Stomach (tissue), 9 donors: ENCODE data around the gene LIG3. TPM values are rescaled to one million over a fixed set of nuclear protein-coding genes. Genes with fewer than 3 reads are reported as not detected.
A peak's percentile ranks its signal among the peaks of the same experiment; 100 is the strongest.

Experiments
- DNase-seq, 2 donors: peaks; one replicate each; pipeline versions ENCODE4 v3.0.0 to v3.0.0-alpha.2; 2013 to 2019
- H3K27ac ChIP-seq, 5 donors: fragments of 200-600 bp in 4 of 5; sonication (generic) in 4 of 5; one replicate each; pipeline ENCODE4 v1.5.1; 2013 to 2019; ENCODE audit warnings: mild to moderate bottlenecking in 1 of 5, moderate library complexity in 1 of 5
- H3K27me3 ChIP-seq, 3 donors: fragments of 200-600 bp; sonication (generic); one replicate each; pipeline ENCODE4 v1.5.1; 2017 to 2019; ENCODE audit warnings: mixed run types in 1 of 3
- H3K36me3 ChIP-seq, 4 donors: fragments of 200-600 bp; sonication (generic); 1 replicate in 3 of 4; 2 replicates in 1 of 4; pipeline ENCODE4 v1.5.1; 2016 to 2019
- H3K4me1 ChIP-seq, 4 donors: fragments of 200-600 bp; sonication (generic); one replicate each; pipeline ENCODE4 v1.5.1; 2016 to 2019
- H3K4me3 ChIP-seq, 4 donors: fragments of 200-600 bp; sonication (generic) in 3 of 4; one replicate each; pipeline ENCODE4 v1.5.1; 2016 to 2019; ENCODE audit warnings: mild to moderate bottlenecking in 1 of 4
- H3K9me3 ChIP-seq, 4 donors: fragments of 200-600 bp; sonication (generic); one replicate each; pipeline ENCODE4 v1.5.1; 2016 to 2019
- CTCF ChIP-seq, 7 experiments: fragments of 450-650 bp in 4 of 7; fragments of 200-600 bp in 3 of 7; sonication (generic) in 3 of 7; IDR thresholded peaks; one replicate each; pipeline ENCODE4 v1.5.1; 2016 to 2019; ENCODE audit warnings: antibody characterized with exemption in 7 of 7, control low read depth in 2 of 7, mild to moderate bottlenecking in 1 of 7
- EP300 ChIP-seq: sonication (generic); formaldehyde crosslinking; IDR thresholded peaks from one replicate; pipeline ENCODE4 v1.6.1; 2017; ENCODE audit warnings: antibody characterized with exemption
- POLR2A ChIP-seq, 4 donors: fragments of 450-650 bp; IDR thresholded peaks; one replicate each; pipeline ENCODE4 v1.6.1; 2016; ENCODE audit warnings: antibody characterized with exemption in 4 of 4, control low read depth in 2 of 4, mild to moderate bottlenecking in 1 of 4, moderate library complexity in 1 of 4
- POLR2AphosphoS5 ChIP-seq, 3 donors: sonication (generic); formaldehyde crosslinking; IDR thresholded peaks; one replicate each; pipeline ENCODE4 v1.6.1; 2016; ENCODE audit warnings: antibody characterized with exemption in 3 of 3
- WGBS, 5 donors: extraction: QIAGEN DNeasy Blood & Tissue Kit in 3 of 5; methylation state at CpG; one replicate each; pipeline versions ENCODE4 v1.1.5 to v1.1.7; 2013 to 2018; 5-methylcytosine and 5-hydroxymethylcytosine counted together
- intact Hi-C: fragments of 100-400 bp; cut with DNase I; formaldehyde crosslinking; loops from one replicate; pipeline ENCODE4 v1.15.1; 2023; ENCODE audit warnings: low total_unique reads
- polyA plus RNA-seq, 3 donors: library from polyadenylated mRNA; stranded (reverse); fragments of 200-250 nt; gene quantifications; one replicate each; pipeline ENCODE4 v1.2.3, GENCODE V29; 2013
- total RNA-seq, 5 donors: library from RNA; depleted of rRNA; stranded (reverse); fragments of >200 nt; gene quantifications; one replicate each; pipeline versions ENCODE4 v1.1.0 to v1.2.3, GENCODE V29; 2014 to 2016
- donor health status: healthy with polysubstance abuse.
- donor health status: Bipolar disorder and iron deficiency.
- donor health status: healthy.

LIG3 gene
- total and polyA plus RNA-seq, 8 donors = 4.7 to 212 (median 26.9) TPM

GRCh38 chr17:34989473-34989872 lies 9.2 kb downstream of the LIG3 start:
- H3K27ac ChIP-seq = no peak overlapping the region
- WGBS, 5 donors = 86 to 95% (median 93%) methylated on average over 10 of the region's 10 CpGs
- no peaks in the 10 kb centered on the region for H3K9me3 ChIP-seq
- no peak overlapping the region for H3K4me3 ChIP-seq
- intact Hi-C loops = no loop called here
- H3K27me3 ChIP-seq = no peaks in the 10 kb centered on the region
- H3K4me1 ChIP-seq = peaks cover 6 to 31% (median 20%) of the 10 kb centered on the region in 4 donors
- no peak for DNase-seq
- peaks cover 19 to 88% (median 82%) of the 10 kb centered on the region in 4 donors for H3K36me3 ChIP-seq
- TF ChIP-seq POLR2AphosphoS5 (IDR thresholded peaks at IDR 0.05) = no peak
- TF ChIP-seq POLR2A (IDR thresholded peaks at IDR 0.05) = no peak
- no peak for TF ChIP-seq CTCF (IDR thresholded peaks at IDR 0.05)

- H3K27ac ChIP-seq = peak overlapping the region; percentile 20 to 74 (median 48)
- intact Hi-C loops = no loop called here
- no peaks in the 10 kb centered on the region for H3K27me3 ChIP-seq
- TF ChIP-seq POLR2AphosphoS5 (IDR thresholded peaks at IDR 0.05) (peak; percentile 53 to 87 (median 58)), POLR2A (IDR thresholded peaks at IDR 0.05) (no peak), CTCF (IDR thresholded peaks at IDR 0.05) (no peak)
- DNase-seq = peak; percentile 54 to 90
- no peak overlapping the region for H3K4me3 ChIP-seq
- peaks cover 6 to 32% (median 15%) of the 10 kb centered on the region in 4 donors for H3K4me1 ChIP-seq
- 17 to 34% (median 23%) methylated on average over 6 of the region's 6 CpGs for WGBS, 5 donors
- peaks cover 22 to 91% (median 88%) of the 10 kb centered on the region in 4 donors for H3K36me3 ChIP-seq
- H3K9me3 ChIP-seq = no peaks in the 10 kb centered on the region
Measured at GRCh38 chr17:34990921-34991365, 10.6 kb downstream of the LIG3 start.

GRCh38 chr17:34991606-34992005 lies 11.3 kb downstream of the LIG3 start:
- no peaks in the 10 kb centered on the region for H3K9me3 ChIP-seq
- H3K36me3 ChIP-seq = peaks cover 22 to 91% (median 85%) of the 10 kb centered on the region in 4 donors
- no peak for TF ChIP-seq CTCF (IDR thresholded peaks at IDR 0.05)
- no peak for TF ChIP-seq EP300
- no peak for TF ChIP-seq POLR2AphosphoS5 (IDR thresholded peaks at IDR 0.05)
- no peak for TF ChIP-seq POLR2A (IDR thresholded peaks at IDR 0.05)
- H3K4me3 ChIP-seq = no peak overlapping the region
- H3K4me1 ChIP-seq = peaks cover 6 to 38% (median 21%) of the 10 kb centered on the region in 4 donors
- intact Hi-C loops = no loop called here
- no peaks in the 10 kb centered on the region for H3K27me3 ChIP-seq
- peak overlapping the region in 4 of 5 donors; percentile 20 to 74 (median 59) for H3K27ac ChIP-seq
- DNase-seq = no peak
- 65 to 97% (median 91%) methylated on average over 2 to 3 of the region's 3 CpGs for WGBS, 5 donors

- Histone ChIP-seq H3K9me3 (no peaks in the 10 kb centered on the region), H3K27me3 (no peaks in the 10 kb centered on the region), H3K36me3 (peaks cover 22 to 84% (median 78%) of the 10 kb centered on the region in 4 donors), H3K4me3 (no peak overlapping the region), H3K4me1 (peaks cover 18 to 53% (median 35%) of the 10 kb centered on the region in 4 donors), H3K27ac (no peak overlapping the region)
- WGBS, 5 donors = 64 to 82% (median 75%) methylated on average over 2 of the region's 2 CpGs
- no peak for TF ChIP-seq POLR2AphosphoS5 (IDR thresholded peaks at IDR 0.05)
- no peak for DNase-seq
- intact Hi-C loops = no loop called here
Measured at GRCh38 chr17:34993031-34993430, 12.7 kb downstream of the LIG3 start.
